HG03558 (cell line): ENCODE data around the gene GYPC.
"Not testable (repeated sequence)": the region's sequence is repeated elsewhere in the genome, so short reads cannot be mapped to it uniquely, and the experiment has no call there.

ENCODE experiments used
- ATAC-seq: cut with Tn5 transposase; IDR thresholded peaks from one replicate; pipeline ENCODE4 v1.9.1; 2021; ENCODE audit warnings: moderate number of reproducible peaks; ENCODE audit not compliant: unreplicated experiment; ENCODE audit errors: extremely low read depth

The GYPC gene

GRCh38 chr2:126655500-126656430, at the start of gene GYPC:
Gene GYPC, plus strand, starts transcription at chr2:126656158. Its CDS starts 106 bp downstream, at chr2:126656264.
- ATAC-seq, result no peak

DNA sequence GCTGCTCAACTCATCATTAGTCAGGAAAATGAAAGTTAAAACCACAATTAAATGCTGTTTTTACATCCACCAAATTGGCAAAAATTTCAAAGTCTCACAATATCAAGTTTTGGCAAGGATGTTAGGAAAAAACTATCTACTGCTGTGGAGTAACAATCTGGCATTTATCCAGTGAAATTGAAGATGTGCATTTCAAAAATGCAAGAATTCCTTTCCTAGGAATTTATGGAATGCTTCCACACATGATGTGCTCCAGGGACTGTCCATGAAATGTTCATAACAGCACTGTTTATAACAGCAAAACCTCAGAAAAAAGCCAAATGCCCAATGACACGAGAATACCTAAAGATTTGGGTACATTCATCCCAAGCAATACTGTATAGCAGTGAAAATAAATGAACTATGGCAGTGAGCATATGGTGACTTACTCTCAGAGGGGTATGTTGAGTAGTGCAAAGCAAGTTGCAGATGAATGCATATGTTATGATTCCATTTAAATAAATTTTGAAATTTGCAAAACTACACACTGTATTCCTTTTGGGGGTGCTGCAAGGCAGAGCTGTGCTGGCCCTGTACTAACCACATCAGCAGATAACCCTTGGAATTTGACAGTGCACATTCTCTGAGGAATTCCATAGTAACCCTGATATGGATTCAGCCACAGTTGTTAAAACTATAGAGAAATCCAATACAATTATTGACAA, 41.3 kb upstream of the GYPC start:
- ATAC-seq, result no peak

DNA sequence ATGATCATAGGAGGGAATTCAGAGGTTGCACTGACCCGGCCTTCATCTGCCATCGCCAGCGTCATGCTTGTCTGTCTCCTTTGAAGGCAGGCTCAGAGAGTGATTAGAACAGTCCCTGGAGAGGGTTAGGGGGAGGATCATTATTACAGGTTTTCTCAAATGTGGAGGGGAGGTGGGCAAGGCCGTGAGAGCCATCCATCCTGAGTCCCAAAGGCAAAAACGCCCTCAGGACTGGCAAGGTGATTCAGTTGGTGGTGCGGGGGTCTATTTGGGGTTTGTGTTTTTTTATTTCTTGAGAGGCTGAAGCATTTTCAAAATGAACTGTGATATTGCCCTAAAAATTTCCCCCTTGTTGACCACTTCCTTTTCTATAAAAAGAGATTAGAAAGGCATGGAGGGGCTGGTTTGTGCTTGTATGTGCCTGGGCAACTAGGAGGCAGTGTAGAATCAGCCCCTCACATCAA, 39.3 kb upstream of the GYPC start:
- no peak for ATAC-seq

DNA sequence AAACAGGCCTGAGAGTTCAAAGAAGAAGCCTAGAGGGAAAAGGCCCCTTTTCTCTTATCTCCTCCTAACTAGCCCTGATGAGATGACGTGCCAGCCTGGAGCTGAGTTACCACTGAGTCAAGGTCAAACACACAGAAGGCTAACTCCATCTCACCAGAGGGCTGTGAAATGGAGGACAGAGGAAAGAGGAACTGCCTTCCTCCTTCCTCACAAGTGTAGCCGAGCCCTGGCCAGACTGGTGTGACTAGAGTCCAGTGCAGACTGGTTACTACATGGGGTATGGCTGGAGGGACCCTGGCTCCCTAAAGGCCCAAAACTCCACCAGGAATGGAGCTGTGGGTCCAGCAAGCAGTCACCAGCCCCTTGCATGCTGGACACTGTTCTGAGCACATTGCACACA, 35.7 kb upstream of the GYPC start:
- no peak for ATAC-seq

GRCh38 chr2:126623000-126623399, 33.0 kb upstream of the GYPC start:
- no peak for ATAC-seq

DNA sequence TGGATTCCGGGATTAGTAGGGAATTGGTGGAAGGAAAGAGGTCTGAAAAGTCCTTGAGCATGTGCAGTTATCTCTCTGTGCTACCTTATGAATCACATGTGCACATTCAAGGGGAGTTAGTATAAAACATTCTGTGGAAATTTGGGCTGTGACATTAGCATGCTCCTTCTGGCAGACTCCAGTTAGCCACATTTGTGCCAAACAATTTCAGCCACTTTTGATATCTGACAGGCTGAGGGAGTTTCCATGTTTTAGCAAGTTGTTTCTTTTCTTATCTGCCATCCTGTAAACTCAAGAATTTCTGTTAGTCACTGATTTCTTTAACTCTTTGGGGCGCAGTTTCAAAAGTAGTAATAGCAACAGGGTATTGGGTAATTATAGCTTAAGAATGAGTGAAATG, 28.3 kb upstream of the GYPC start:
- ATAC-seq, result no peak

DNA sequence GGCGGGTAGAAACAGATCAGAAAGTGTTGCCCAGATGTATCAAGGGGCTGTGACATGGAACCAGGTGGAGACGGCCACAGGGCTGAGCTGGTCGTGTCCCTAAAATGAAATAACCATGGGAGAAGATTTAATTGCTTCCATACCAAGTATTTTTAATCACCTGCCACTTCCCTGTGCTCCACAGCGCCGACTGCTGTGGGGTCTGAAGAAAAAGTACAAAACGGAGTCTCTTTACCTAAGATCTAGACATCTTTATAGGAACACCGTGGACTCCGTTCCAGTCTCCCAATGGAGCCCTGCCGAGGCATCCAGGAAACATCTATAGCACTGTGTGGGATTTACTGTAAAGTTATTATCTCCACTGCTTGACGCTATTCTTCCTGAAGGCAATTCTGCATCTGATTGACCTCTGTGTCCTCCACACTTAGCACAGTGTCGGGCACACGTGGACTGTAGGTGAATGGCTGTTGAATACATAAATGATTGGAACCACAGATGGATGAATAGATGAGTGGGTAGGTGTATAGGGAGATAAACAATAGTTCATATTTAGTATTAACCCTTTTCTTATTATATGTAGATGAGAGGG, 21.6 kb upstream of the GYPC start:
- no peak for ATAC-seq

GRCh38 chr2:126635281-126635680, 20.7 kb upstream of the GYPC start:
- ATAC-seq, result no peak

DNA sequence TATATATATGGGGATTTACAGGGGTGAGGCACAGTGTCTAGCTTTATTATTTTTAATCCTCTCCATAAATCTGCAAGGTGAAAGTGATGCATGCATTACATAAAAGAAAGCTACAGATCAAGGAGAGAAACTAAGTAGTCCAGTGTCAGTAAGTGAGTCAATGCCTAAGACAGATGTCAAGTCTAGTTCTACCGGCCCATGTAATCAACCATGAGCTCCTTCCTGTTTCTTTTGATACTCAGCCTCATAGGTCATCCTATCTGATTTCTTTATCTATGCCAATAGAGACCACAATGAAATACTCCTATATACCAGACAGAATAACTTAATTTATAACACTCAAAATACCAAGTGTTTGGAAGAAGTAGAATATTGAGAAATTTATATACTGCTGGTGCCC, 20.2 kb upstream of the GYPC start:
- ATAC-seq, result no peak

DNA sequence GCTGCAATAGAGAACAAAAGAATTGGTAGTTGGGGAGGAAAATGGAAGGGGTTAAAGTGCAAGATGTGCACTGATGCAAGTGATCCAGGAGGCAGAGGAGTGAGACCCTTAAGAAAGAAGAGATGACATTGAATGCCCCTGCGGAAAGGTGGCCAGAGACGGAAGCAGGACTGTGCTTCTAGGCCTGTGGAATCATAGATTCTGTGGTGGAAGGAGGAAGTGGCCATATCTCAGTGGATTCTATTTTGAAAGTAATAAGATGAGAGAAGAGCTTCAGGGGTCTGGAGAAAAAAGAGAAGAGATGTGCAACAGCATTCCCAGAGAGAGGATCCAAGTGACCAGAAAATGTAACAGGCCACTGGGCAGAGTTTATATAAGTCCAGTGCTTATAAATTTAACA, 18.6 kb upstream of the GYPC start:
- no peak for ATAC-seq

GRCh38 chr2:126638746-126639145, 17.2 kb upstream of the GYPC start:
- ATAC-seq, result no peak

DNA sequence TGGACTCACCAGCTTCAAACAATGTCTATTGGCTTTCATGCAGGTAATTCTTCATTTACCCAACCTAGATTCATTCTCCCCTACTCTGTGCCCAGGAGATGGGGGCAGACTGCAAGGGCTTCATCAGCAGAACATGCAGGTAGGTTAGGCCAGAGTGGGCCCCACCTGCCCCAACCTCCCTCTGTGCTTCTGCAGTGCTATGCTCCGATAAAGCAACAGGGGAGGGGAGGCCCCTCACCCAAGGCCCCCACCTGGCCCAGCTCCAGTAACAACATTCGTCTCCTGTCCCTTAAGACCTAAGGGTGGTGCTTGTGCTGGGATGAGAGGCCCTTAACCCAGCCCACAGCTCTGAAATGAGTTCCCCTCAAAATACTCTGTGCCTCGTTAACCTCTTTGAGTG, 16.7 kb upstream of the GYPC start:
- no peak for ATAC-seq

GRCh38 chr2:126641294-126641693, 14.7 kb upstream of the GYPC start:
- ATAC-seq, result not testable (repeated sequence)

DNA sequence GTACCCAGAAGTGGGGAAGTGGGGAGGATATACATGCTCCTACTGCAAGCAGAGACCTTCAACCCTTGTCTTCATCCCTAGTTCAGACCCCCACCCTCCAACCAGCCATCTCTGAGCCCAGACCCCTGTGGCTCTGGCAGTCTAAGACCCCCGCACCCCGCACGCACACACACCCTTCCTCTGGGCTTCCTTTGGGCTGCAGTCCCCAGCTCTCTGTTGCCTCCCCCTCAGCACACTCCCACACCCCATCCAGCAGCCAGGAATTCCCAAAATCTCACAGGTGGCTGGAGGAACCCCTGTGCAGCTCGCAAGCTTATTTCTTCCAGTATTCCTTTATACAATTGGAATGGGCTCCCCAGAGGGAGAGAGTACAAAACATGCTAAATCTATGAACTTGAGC, 13.9 kb upstream of the GYPC start:
- no peak for ATAC-seq

DNA sequence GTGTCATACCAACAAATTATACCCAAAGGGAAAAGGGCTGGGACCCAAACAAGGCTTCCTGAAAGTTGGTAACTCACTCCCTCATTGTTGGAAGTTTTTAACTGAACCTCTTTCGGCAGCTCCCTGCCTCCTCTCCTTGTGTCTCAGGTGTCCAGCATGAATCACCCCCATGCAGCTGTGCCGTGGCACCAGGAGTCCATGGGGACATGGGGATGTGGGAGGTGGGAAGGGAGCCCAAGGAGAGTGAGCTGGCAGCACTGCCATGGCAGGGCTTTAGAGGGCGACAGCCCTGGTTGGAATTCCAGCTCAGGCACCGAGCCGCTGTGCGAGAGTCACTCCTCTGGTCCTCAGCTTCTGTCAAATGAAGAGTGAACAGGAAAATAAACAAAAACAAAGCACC, 12.5 kb upstream of the GYPC start:
- no peak for ATAC-seq

GRCh38 chr2:126643972-126644371, 12.0 kb upstream of the GYPC start:
- ATAC-seq, result no peak

DNA sequence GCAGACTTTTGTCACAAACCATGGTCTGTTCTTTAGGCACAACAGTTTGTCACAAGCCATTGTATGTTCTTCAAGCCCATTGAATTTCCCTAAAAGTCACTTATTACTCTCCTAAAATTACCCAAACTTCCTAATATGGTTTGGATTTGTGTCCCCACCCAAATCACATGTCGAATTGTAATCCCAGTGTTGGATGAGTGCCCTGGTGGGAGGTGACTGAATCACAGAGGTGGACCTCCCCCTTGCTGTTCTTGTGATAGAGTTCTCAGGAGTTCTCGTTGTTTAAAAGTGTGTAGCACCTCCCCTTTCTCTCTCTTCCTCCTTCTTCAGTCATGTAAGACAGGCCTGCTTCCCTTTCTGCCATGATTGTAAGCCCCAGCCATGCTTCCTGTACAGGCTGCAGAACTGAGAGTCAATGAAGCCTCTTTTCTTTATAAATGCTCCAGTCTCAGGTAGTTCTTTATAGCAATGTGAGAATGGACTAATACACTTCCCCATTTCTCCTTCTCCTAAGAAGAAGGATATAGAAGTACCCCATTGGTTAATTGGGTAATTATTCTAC, 11.2 kb upstream of the GYPC start:
- peak; percentile 61 for ATAC-seq

GRCh38 chr2:126645211-126645618, 10.7 kb upstream of the GYPC start:
- ATAC-seq, result peak; percentile 40

DNA sequence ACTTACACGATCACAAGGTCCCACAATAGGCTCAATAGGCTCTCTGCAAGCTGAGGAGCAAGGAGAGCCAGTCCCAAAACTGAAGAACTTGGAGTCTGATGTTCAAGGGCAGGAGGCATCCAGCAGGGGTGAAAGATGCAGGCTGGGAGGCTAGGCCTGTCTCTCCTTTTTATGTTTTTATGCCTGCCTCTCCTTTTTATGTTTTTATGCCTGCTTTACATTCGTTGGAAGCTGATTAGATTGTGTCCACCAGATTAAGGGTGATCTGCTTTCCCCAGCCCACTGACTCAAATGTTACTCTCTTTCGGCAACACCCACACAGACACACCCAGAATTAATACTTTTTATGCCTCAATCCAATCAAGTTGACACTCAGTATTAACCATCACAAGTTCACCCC, 9.9 kb upstream of the GYPC start:
- no peak for ATAC-seq

GRCh38 chr2:126647714-126648344, 8.1 kb upstream of the GYPC start:
- not testable (repeated sequence) for ATAC-seq
